Activated CD4-positive, CD25-positive, alpha-beta regulatory T cell treated with anti-CD3 and anti-CD28 coated beads, Interleukin-2, amount 50 U/mL, for 24 hours (primary cell): Measurements from ENCODE around the gene CNIH4.
"Not testable (repeated sequence)": the region's sequence is repeated elsewhere in the genome, so short reads cannot be mapped to it uniquely, and the experiment has no call there.

ENCODE experiments used
- ATAC-seq, 2 donors: fragments of 150-1000 bp; cut with Tn5 transposase; one replicate each; pipeline ENCODE4 v1.10.0; 2021; ENCODE audit warnings: mild to moderate bottlenecking in 1 of 2, moderate library complexity in 1 of 2

The CNIH4 gene

DNA sequence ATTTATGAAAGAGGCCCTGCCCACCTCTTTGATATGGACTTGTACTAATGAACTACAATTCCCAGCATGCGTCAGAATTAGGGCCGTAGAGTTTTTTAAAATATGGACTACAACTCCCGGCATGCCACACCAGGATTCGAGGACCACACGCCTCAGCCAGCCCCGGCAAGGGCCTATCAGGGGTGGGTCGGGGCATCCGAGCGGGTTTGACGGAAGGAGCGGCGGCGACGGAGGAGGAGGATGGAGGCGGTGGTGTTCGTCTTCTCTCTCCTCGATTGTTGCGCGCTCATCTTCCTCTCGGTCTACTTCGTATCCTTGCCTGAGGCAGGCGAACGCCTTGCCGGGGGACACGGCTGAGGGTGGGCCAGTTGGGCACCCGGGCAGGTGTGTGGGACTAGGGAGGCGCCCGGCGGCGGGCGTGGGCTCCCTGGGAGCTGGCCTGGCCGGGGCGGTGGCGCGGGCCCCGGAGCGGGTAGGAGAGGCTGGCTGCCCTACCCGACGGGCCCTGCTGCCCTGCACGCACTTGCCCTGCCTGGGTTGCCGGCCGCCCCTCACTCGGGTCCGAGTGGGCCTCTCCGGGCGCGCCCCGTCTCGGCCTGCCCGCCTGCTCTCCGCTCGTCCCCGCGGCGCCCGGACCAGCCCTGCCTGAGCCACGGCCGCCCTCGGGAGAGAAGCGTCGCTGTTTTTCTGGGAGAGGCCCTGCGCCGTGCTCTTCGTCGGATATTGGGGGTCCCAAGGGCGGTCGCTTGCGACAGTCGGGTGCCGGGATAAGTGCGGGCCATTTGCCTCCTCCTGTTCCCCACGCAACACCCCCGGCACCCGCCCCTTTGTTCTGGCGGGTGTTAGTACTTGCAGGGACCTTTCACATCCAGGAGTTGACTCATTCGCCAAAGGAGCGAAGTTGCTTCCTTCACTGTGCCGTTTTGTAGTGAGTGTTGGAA, at the start of gene CNIH4:
CNIH4 (plus strand) TSS at position 195 of the 941 bp plus-strand sequence; CDS start at position 241, 46 bp downstream.
- peak; percentile 99 for ATAC-seq

DNA sequence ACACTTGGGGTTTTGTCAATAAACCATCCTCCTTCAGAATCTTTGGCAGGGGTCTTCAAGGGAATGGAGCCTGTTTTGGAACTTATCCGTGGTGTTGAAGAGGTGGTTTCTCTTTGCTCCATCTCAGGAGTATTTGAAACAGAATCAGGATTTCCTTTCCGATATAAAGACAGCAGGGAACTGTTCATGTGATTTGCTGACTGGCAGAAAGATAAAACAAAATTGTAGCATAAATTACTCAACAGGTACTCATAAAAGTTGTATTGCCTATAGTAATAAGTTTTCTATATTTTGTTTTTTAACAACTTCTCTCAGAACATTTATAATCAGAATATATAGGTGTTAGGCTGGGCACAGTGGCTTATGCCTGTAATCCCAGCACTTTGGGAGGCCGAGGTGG, 48.6 kb upstream of the CNIH4 start:
- ATAC-seq: no peak

DNA sequence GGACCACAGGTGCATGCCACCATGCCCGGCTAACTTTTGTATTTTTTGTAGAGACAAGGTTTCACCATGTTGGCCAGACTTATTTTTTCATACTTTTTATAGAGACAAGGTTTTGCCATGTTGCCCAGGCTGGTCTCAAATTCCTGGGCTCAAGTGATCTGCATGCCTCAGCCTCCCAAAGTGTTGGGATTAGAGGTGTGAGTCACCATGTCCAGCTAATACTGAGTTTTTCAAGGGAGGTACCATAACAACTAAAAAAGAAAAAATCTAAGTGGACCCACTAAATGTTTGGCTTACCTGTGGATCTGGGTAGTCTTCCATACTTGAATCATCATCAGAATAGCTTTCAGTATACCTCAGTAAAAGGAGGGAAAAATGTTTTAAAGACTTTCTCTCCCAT, 45.2 kb upstream of the CNIH4 start:
- not testable (repeated sequence) for ATAC-seq

DNA sequence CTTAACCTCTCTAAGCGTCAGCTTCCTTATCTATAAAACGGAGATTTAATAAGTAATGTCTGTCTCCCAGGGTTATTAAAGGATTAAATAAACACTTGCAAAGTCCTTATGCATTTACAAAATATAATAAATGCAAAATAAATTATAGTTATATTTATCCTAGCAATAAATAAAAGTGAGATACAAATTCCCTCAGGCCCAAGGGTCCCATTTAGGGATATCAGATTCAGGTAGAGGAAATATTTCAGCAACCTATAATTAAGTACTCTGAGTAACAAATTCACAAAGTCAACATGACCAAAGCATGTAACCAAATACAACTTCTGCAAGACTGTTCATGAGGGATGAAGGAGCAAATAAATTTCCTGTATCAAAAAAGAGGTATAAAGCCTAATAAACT, 44.7 kb upstream of the CNIH4 start:
- no peak for ATAC-seq

DNA sequence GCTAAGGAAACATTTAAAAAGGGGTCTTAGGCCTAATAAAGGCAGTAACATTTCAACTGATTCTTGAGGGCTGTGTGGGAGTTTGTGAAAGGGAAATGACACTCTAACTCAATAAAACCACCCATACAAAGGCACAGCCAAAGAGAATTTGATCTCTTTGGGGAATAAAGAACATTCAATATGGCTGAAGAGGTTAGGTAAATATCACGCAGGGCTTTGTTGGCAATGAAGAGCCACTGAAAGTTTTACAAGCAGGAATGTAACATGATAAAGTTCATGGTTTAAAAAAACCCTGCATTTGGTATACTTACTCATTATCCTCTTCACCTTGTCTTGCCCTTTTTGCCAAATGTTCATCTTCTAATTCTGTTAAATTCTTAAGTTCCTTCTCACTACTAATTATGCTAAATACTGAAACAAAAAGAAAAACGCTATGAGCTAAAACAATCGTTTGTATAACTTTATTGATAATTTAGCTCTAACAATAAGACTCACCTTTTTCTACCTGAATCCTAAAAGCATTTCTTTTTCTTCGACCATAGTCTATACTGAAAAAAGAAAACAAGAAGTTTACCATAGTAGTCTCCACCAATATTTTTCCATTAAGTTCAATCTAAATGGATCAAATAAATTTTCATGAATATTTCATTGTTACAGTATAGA, 39.2 kb upstream of the CNIH4 start:
- no peak for ATAC-seq

DNA sequence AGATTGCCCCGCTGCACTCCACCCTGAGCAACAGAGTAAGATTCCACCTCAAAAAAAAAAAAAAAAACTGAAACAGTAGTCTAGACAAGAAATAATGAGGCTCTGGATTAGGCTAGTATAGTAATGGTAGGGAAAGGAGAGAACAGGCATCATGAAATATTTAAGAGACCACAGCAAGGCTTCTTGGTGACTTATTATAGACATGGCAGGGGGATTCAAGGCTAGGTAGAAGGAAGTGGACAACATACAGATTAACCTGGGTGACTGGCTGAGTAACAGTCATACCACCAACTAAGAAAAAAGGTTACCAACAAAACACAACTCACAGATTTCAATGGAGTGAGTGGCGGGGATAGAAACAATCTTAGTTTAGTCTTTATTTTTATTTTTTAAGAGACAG, 35.0 kb upstream of the CNIH4 start:
- no peak for ATAC-seq

DNA sequence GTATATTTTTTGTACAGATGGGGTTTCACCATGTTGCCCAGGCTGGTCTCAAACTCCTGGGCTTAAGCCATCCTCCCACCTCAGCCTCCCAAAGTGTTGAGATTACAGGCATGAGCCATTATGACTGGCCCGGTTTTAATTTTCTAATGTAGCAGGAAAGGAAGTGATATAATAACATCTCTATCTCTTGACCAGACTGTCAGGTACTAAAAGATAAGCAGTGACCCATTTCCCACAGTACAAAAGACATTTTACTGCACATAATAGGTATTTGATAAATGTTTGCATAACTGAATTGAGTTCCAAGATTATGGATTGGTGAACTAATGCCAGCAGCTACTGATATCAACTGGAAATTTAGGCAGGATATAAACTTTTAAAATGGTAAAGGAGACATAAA, 30.7 kb upstream of the CNIH4 start:
- no peak for ATAC-seq

DNA sequence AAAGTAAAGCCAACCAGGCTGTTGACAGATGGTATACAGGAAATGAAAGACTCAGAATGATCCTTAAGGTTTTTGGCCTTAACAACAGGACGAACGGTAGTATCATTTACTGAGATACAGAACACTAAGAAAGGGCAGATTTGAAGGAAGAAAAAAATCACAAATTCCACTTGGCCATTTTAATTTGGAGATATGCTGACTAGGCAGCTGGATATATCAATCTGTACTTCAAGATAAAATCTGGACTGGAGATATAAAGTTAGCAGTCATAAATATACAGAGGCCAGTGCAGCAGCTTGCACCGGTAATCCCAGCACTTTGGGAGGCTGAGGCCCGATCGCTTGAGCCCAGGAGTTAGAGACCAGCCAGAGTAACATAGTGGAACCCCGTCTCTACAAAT, 28.0 kb upstream of the CNIH4 start:
- no peak for ATAC-seq

DNA sequence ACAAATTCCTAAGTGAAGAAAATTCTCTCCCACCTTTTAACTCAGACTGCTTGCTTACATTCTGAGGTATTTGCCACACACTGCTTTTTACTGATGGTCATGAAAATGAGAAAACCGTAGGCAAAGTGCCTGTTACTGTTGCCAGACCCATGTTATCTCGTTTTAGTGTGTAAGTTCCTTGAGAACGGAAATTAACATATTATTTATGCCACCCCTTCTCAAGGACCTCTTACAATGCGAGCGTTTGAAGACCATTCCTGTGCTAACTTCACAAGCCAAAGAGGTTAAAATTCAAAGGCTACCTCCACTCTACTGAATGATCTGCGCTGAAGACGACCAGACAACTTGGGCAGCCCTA, 27.2 kb upstream of the CNIH4 start:
- ATAC-seq: no peak

DNA sequence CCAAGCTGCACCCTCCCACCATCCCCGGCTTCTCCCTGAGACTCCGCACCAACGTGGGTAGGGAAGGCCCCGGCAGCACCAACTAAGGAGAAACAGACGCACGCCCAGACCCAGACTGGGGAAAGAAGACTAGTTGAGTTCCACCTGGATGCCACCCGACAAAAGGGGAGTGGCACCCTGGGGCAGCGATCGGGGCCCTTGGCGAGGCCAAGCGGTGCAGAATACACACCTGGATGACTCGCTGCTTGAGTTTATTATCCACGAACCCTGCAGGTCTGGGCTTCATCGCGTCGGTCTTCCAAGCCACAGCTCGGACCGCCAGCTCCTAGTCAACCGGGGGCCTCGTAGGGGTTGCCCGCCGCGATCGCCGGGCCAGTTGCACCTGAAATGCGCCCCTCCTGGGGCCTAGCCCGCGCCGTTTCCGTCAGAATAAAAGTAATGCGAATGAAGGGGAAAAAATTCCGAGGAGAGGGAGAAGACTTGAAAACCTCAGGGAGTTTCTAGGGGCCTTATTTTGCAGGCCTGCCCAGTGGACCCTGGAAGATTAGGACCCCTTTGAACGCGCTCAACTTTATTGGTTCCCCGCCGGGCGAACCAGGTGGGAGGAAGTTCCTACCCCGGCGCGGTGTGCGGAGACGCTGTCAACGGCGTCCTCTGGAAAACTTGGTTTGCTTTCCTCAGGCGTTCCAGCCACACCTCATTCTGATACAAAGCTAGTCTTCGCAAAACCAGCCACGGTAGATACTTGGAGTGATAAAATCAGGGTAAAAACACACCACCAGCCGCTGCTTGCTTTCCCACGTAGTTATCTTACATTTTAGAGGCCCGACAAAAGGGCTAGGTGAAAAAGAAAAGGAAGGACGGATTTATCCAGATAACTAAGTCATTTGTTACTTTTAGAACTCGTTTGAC, 26.6 kb upstream of the CNIH4 start, which contains the start of gene NVL:
NVL (minus strand) TSS at position 331 of the 912 bp plus-strand sequence; CDS start at position 286, 45 bp downstream.
- ATAC-seq: peak; percentile 84 to 87

DNA sequence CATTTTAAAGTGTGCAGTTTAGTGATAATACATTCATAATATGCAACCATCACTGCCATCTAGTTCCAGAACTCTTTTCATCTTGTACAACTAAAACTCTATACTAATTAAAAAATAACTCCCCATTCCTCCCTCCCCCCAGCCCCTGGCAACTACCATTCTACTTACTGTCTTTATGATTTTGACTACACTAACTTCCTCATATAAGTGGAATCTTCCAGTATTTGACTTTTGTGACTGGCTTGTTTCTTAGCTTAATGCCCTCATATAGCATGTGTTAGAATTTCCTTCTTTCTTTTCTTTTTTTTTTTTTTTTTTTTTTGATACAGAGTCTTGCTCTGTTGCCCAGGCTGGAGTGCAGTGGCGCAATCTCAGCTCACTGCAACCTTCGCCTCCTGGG, 25.4 kb upstream of the CNIH4 start:
- no peak for ATAC-seq

DNA sequence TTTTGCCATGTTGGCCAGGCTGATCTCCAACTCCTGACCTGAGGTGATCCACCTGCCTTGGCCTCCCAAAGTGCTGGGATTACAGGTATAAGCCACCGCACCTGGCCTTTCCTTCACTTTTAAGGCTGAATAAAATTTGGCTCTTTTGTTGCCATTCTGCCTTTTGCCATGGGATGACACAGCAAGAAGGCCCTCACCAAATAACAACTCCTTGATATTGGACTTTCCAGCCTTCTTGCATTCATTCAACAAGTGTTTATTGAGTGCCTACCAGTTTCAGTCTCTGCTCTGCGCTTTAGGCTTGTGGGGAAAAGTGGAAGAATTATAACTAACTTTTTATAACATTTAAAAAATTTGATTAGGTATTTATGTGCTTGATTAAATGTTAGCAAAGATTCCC, 24.9 kb upstream of the CNIH4 start:
- ATAC-seq: no peak

DNA sequence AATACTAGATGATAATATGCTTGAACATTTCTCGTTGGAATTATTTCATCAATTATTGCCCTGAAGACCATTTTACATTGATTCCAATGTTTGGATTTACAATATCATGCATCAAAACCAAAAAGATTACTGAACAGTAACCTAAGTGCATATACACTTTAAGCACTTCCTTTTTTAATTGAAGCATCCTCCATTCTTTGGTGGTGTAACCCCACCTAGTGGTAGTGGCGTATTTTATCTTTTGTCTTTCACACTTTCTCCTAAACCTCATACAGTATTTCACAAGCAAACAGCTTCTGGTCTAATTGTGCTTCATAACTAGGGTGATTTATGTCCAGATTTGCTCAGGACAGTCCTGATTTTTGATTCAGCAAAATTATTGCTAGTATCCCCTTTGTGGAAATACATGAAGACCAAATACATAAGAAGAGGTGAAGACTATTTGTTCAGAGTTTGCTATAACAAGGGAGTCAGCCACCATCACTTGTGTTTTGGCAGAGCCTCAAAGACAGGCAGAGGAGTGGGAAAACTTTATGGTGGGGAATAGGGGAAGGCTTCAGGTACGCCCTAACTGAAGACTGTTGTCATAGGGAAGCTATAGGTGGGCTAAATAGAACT, 23.3 kb upstream of the CNIH4 start:
- ATAC-seq: peak in 1 of 2 donors; percentile 31

DNA sequence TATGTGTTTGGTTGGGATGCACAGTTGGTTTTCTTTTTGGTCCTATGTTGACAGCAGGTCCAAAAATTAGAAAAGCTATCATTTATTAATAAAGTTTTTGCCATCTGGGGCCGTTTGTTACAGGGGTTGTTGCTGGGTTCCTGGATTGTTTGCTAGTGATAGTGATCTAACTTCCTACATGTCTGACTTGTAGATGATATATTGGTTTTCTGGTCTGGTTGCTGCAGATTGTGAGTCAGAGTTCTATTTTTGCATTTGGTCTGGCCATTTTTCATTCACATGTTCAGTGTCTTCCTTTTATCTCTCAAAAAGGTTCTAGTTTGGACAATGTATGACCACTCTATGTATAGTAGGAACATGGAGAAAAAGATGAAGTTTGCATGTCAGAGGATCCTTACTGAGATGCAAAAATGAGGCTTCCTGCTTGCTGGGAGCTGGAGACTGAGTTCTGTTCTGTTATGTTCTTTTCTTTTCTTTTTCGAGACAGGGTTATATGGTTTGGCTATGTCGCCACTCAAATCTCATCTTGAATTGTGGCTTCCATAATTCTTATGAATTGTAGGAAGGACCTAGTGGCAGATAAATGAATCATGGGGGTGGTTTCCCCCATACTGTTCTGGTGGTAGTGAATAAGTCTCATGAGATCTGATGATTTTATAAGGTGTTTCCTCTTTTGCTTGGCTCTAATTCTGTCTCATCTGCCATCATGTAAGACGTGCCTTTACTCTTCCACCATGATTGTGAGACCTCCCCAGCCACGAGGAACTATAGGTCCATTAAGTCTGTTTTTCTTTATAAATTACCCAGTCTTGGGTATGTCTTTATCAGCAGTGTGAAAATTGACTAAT, 22.5 kb upstream of the CNIH4 start:
- peak; percentile 10 to 11 for ATAC-seq

DNA sequence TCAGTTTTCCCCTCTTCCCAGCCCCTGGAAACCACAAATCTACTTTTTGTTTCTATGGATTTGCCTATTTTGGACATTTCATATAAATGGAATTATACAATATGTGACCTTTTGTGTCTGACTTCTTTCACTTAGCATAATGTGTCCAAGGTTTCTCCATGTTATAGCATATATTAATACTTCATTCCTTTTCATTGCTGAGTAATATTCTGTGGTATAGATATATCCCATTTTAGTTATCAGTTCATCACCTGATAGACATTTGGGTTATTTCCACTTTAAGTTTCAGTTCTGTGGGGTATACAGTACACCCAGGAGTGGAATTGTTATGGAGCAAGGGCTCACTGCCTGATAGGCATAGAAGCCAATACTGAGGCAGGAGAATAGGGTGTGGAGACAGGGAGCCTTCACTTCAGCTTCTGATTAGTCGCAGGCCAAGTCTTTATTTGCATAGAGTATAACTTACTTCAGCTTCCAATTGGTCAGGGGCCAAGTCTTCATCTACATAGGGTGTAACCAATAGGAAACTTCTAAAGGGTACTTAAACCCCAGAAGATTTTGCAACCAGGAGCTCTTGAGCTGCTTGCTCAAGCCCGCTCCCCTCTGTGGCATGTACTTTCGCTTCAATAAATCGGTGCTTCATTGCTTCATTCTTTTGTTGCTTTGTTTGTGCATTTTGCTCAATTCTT, 18.4 kb upstream of the CNIH4 start:
- no peak for ATAC-seq

DNA sequence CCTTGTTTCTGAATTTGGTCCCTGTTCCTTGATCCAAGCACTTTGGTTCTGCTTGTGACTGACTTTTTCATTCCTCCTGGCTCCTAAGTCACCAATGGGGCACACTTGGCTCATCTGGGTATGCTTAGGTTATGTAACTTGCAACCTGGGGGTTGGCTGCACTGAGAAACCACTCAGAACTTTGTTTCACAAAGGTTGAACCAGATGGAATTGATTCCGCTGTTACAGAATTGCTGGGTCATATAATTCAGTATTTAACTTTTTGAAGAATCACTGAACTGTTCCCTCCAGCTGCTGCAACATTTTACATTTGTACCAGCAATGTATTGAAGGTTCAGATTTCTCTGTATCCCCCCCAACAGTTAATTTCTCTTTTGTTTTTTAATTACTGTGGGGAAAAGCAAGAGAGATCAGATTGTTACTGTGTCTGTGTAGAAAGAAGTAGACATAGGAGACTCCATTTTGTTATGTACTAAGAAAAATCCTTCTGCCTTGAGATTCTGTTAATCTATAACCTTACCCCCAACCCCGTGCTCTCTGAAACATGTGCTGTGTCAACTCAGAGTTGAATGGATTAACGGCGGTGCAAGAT, 17.1 kb upstream of the CNIH4 start:
- no peak for ATAC-seq

DNA sequence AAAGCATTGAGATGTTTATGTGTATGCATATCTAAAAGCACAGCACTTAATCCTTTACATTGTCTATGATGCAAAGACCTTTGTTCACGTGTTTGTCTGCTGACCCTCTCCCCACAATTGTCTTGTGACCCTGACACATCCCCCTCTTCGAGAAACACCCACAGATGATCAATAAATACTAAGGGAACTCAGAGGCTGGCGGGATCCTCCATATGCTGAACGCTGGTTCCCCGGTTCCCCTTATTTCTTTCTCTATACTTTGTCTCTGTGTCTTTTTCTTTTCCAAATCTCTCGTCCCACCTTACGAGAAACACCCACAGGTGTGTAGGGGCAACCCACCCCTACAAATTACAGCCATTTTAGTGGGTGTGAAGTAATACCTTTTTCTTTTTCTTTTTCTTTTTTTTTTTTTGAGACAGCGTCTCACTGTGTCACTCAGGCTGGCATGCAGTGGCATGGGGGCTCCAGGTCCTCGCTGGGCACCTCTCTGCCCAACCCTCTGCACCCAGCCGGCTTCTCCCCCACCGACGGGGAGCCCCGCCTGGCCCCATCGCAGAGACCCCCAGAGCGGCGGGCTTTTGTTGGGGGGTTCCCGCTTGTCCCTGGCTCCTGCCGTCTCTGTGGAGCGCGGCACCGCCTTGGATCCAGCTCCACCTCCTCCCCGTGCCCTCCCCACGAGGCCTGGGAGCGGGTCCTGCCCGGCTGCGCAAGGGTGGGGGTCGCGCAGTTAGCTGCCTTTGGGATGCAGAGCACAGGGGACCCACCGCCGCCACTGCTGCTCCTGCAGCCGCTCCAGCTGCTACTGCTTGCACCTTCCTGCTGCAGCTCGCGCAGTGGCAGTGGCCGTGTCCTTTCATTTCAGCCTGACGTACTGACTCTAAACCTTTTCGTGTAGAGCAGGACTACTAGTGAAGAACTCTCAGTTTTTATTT, 16.0 kb upstream of the CNIH4 start:
- peak; percentile 60 to 63 for ATAC-seq

DNA sequence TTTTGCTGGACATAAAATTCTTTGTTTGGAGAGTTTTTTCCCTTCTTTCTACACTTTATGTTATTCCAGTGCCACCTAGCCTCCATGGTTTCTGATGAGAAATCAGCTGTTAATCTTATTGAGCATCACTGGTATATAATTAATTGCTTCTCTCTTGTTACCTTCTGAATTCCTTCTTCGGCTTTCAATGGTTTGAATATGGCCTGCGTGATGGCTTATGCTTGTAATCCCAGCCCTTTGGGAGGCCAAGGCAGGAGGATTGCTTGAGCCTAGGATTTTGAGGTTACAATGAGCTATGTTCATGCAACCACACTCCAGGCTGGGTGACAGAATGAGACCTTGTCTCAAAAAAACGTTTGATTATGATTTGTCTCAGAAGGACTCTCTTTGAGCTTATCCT, 13.0 kb upstream of the CNIH4 start:
- ATAC-seq: no peak

DNA sequence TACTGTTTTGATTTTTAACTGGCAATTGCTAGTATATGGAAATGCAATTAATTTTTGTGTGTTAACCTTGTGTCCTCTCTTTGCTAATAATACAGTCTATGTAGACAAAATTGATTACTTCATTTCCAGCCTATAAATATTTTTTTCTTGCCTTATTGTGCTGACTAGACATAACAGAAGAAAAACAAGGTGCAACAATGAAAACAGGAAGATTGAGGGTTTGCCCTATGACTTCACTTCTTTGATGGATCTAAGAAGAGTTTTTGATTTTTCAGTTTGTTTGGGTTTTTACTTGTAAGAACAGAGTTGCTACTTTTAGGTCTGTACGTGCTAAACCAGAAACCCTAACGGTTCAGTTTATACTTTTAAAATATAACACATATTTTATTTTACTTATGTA, 8.5 kb upstream of the CNIH4 start:
- ATAC-seq: no peak
